Measurements from ENCODE around the gene ANGPT4.

GRCh38 chr20:848193-848592 is 67.9 kb downstream of the ANGPT4 start:
- TF ChIP-seq POLR2A (IDR thresholded peaks at IDR 0.05) (no peak), CTCF (IDR thresholded peaks at IDR 0.05) (no peak), POLR2AphosphoS5 (IDR thresholded peaks at IDR 0.05) (no peak), EP300 (IDR thresholded peaks at IDR 0.05) (no peak)

Data from stomach (tissue), 4 donors.